GM12878 (cell line): ENCODE measurements around the gene SMIM27. TPM values are rescaled to one million over a fixed set of nuclear protein-coding genes. Genes with fewer than 3 reads are reported as not detected.

Experiments used
- ATAC-seq: fragments of 200-7000 bp; cut with Tn5 transposase; 3 replicates; pipeline ENCODE4 v1.9.1; 2020; ENCODE audit warnings: mild to moderate bottlenecking, moderate library complexity
- BruUV-seq: library from RNA; stranded (reverse); fragments of 400-500 nt; replicated peaks from 2 replicates; lab custom pipeline; 2021; lab: Mats Ljungman, UMichigan
- CTCF ChIA-PET: fragments of 300-600 bp; sonication (Branson Sonifier 250); formaldehyde crosslinking; extraction: SDS; loops from one replicate; lab custom pipeline; 2021; ENCODE audit warnings: inconsistent platforms; lab: Yijun Ruan, JAX
- POLR2A ChIA-PET: fragments of 350-600 bp; formaldehyde crosslinking; extraction: SDS; loops from one replicate; lab custom pipeline; 2021; ENCODE audit warnings: inconsistent platforms; lab: Charles Lee
- RAD21 ChIA-PET: fragments of 300-600 bp; sonication (Branson Sonifier 250); formaldehyde crosslinking; loops from one replicate; lab custom pipeline; 2023; ENCODE audit warnings: antibody characterized with exemption; ENCODE audit not compliant: unreplicated experiment; lab: Charles Lee
- SMC1A ChIA-PET: fragments of 300-600 bp; sonication (Branson Sonifier 250); formaldehyde crosslinking; loops from one replicate; lab custom pipeline; 2023; ENCODE audit not compliant: unreplicated experiment, uncharacterized antibody; lab: Charles Lee
- DNase-seq: peaks from one replicate; pipeline ENCODE4 v3.0.0-alpha.2; 2011; ENCODE audit warnings: low read depth, low spot score
- FAIRE-seq: peaks from 3 replicates; lab custom pipeline; 2011; peaks lifted over from hg19 to GRCh38; lab: Jason Lieb, UNC
- H2AFZ ChIP-seq: 2 replicates; pipeline ENCODE4 v1.6.0; 2011; ENCODE audit warnings: low read depth, low read length, control low read depth; ENCODE audit not compliant: control insufficient read depth
- H3K27ac ChIP-seq: 2 replicates; pipeline ENCODE4 v1.5.1; 2011; ENCODE audit warnings: control low read depth; ENCODE audit not compliant: control insufficient read depth, insufficient read depth
- H3K27me3 ChIP-seq, 2 experiments: replicated peaks in 1 of 2; 2 replicates each; pipeline versions ENCODE4 v1.6.0 to v1.6.1; 2011; ENCODE audit warnings: low read length in 1 of 2; ENCODE audit not compliant: control insufficient read depth in 2 of 2, insufficient read depth in 2 of 2
- H3K36me3 ChIP-seq, 2 experiments: 2 replicates each; pipeline ENCODE4 v1.5.1; 2011; ENCODE audit warnings: low read length in 1 of 2; ENCODE audit not compliant: control insufficient read depth in 2 of 2, insufficient read depth in 2 of 2
- H3K4me1 ChIP-seq: 2 replicates; pipeline ENCODE4 v1.6.1; 2011; ENCODE audit warnings: mild to moderate bottlenecking, low read length, moderate library complexity, mixed read lengths; ENCODE audit not compliant: control insufficient read depth, insufficient read depth
- H3K4me2 ChIP-seq: 2 replicates; pipeline ENCODE4 v1.6.0; 2011; ENCODE audit warnings: control low read depth; ENCODE audit not compliant: control insufficient read depth, insufficient read depth
- H3K4me3 ChIP-seq: fragments of 200-600 bp; sonication (generic); 2 replicates; pipeline ENCODE4 v1.5.1; 2016
- H3K79me2 ChIP-seq: 2 replicates; pipeline ENCODE4 v1.6.0; 2011; ENCODE audit warnings: low read length; ENCODE audit not compliant: control insufficient read depth, insufficient read depth
- H3K9ac ChIP-seq: 2 replicates; pipeline ENCODE4 v1.8.0; 2011; ENCODE audit warnings: low read length, control low read depth, mixed read lengths; ENCODE audit not compliant: control insufficient read depth, insufficient read depth
- H3K9me3 ChIP-seq: replicated peaks from 3 replicates; pipeline ENCODE4 v1.5.1; 2011; ENCODE audit warnings: mild to moderate bottlenecking, low read length; ENCODE audit not compliant: control insufficient read depth, insufficient read depth
- H4K20me1 ChIP-seq: 2 replicates; pipeline ENCODE4 v1.6.0; 2011; ENCODE audit not compliant: control insufficient read depth, insufficient read depth
- ATF2 ChIP-seq: IDR thresholded peaks from 2 replicates; pipeline ENCODE4 v1.6.1; 2012; ENCODE audit warnings: low read length, inconsistent platforms
- CEBPZ ChIP-seq: fragments of 150-350 bp; IDR thresholded peaks from 2 replicates; pipeline ENCODE4 v1.6.1; 2016; ENCODE audit warnings: low read depth, low read length
- ELK1 ChIP-seq: IDR thresholded peaks from 2 replicates; pipeline ENCODE4 v1.6.1; 2012; ENCODE audit warnings: low read depth, low read length, improper control_type of control experiment
- LARP7 ChIP-seq: fragments of 450-650 bp; IDR thresholded peaks from 2 replicates; pipeline ENCODE4 v1.6.1; 2017; ENCODE audit warnings: mild to moderate bottlenecking
- MTA3 ChIP-seq: IDR thresholded peaks from 2 replicates; pipeline ENCODE4 v1.6.1; 2012; ENCODE audit warnings: low read length, inconsistent platforms, borderline replicate concordance
- MYB ChIP-seq: fragments of 150-350 bp; IDR thresholded peaks from 2 replicates; pipeline ENCODE4 v1.6.1; 2014; ENCODE audit warnings: mild to moderate bottlenecking, low read depth, low read length, borderline replicate concordance
- NFIC ChIP-seq: IDR thresholded peaks from 2 replicates; pipeline ENCODE4 v1.6.1; 2012; ENCODE audit warnings: low read depth, mild to moderate bottlenecking, inconsistent platforms, low read length, moderate library complexity
- NFYB ChIP-seq: IDR thresholded peaks from 2 replicates; pipeline ENCODE4 v1.6.1; 2011; ENCODE audit warnings: low read depth, mild to moderate bottlenecking, low read length, improper control_type of control experiment, moderate library complexity; ENCODE audit not compliant: insufficient read depth
- NRF1 ChIP-seq: conservative IDR thresholded peaks from 2 replicates; pipeline ENCODE4 v1.6.1; 2011; ENCODE audit warnings: mild to moderate bottlenecking, low read depth, low read length, improper control_type of control experiment
- SIX5 ChIP-seq: IDR thresholded peaks from 2 replicates; pipeline ENCODE4 v1.6.1; 2011; ENCODE audit warnings: mild to moderate bottlenecking, low read depth, low read length, moderate library complexity; ENCODE audit not compliant: severe bottlenecking
- YBX1 ChIP-seq: fragments of 450-650 bp; IDR thresholded peaks from 2 replicates; pipeline ENCODE4 v1.6.1; 2016; ENCODE audit warnings: antibody characterized with exemption
- YY1 ChIP-seq: IDR thresholded peaks from 2 replicates; pipeline ENCODE4 v1.6.1; 2011; ENCODE audit warnings: low read depth, mild to moderate bottlenecking, low read length
- WGBS: methylation state at CpG from one replicate; pipeline ENCODE4 v1.1.6; 2016; ENCODE audit warnings: low lambda C conversion rate; ENCODE audit not compliant: insufficient replicate concordance, insufficient coverage; ENCODE audit errors: missing lambda C conversion rate; 5-methylcytosine and 5-hydroxymethylcytosine counted together
- in situ Hi-C: fragments of 300-500 bp; cut with MboI; formaldehyde crosslinking; loops from 9 replicates; pipeline ENCODE4 v1.14.3; 2018; ENCODE audit warnings: mixed read lengths
- intact Hi-C: fragments of 100-400 bp; cut with micrococcal nuclease; formaldehyde crosslinking; loops from one replicate; pipeline ENCODE4 v1.14.2; 2022; ENCODE audit not compliant: unreplicated experiment
- polyA plus RNA-seq, 11 experiments: library from polyadenylated mRNA; depleted of rRNA in 4 of 11; unstranded in 6 of 11; stranded (reverse) in 5 of 11; fragments of >200 nt; fragmentation: Nextera tagmentation in 4 of 11; fragmentation: Illumina TruSeq in 1 of 11; extraction: Ambion mirVana in 4 of 11; extraction: Trizol in 1 of 11; gene quantifications; 1 replicate in 1 of 11; 2 replicates in 10 of 11; pipeline versions ENCODE4 v1.2.1 to v1.2.3, GENCODE V29; 2011 to 2016; ENCODE audit warnings: inconsistent platforms in 2 of 11, missing spikeins in 2 of 11, low read depth in 1 of 11
- total RNA-seq, 4 experiments: library from RNA; depleted of rRNA in 3 of 4; stranded (reverse); fragments of >200 nt in 3 of 4; fragmentation: Illumina TruSeq in 1 of 4; extraction: Trizol in 1 of 4; gene quantifications; 2 replicates each; pipeline versions ENCODE4 v1.2.1 to v1.2.3, GENCODE V29; 2013 to 2021

Gene SMIM27
- total and polyA plus RNA-seq, 10 of the 15 experiments (the other 5 are each of a cell fraction or from before 2014, with no cell fraction given) = 12.2 to 47.3 (median 26.5) TPM

- Histone ChIP-seq H3K36me3 (peaks cover 0 to 5% of the 10 kb centered on the region in 2 experiments; a peak in 1 of 4 replicates), H3K4me1 (no peaks in the 10 kb centered on the region), H3K27ac (no peak overlapping the region), H4K20me1 (no peaks in the 10 kb centered on the region), H3K9me3 (no peaks in the 10 kb centered on the region; the same call in 2 of the 3 replicates), H3K27me3 (no peaks in the 10 kb centered on the region), H3K79me2 (no peaks in the 10 kb centered on the region), H3K4me3 (no peak overlapping the region), H3K9ac (no peak overlapping the region), H3K4me2 (no peak overlapping the region), H2AFZ (no peak overlapping the region)
- TF ChIP-seq NFIC (no peak), MYB (no peak), NRF1 (no peak)
- 25% methylated on average over 4 of the region's 4 CpGs for WGBS
- RAD21 ChIA-PET = no interaction called here
- intact Hi-C loops (no loop called here), in situ Hi-C loops (no loop called here)
- ATAC-seq (no peak), FAIRE-seq (no peak), DNase-seq (no peak)
- CTCF ChIA-PET = interaction anchor here (0.6 to 1.3 kb wide), 2 partner anchors 78 to 123 kb away, joined by 3 to 4 read pairs; no protein-coding TSS in a partner anchor
- BruUV-seq = no TSS peak
- POLR2A ChIA-PET = no interaction called here
- SMC1A ChIA-PET = no interaction called here
Measured at GRCh38 chr9:32502464-32502863, 49.7 kb upstream of the SMIM27 start.

GRCh38 chr9:32503008-32503407 is 49.1 kb upstream of the SMIM27 start:
- no TSS peak for BruUV-seq
- Histone ChIP-seq H3K9ac (no peak overlapping the region), H3K79me2 (no peaks in the 10 kb centered on the region), H2AFZ (no peak overlapping the region), H3K4me2 (no peak overlapping the region), H3K4me3 (no peak overlapping the region), H4K20me1 (no peaks in the 10 kb centered on the region), H3K4me1 (no peaks in the 10 kb centered on the region), H3K27ac (no peak overlapping the region), H3K36me3 (0 out of 4 replicates have a peak, but pooled peaks cover 0 to 2% of the 10 kb centered on the region in 2 experiments), H3K9me3 (no peaks in the 10 kb centered on the region; the same call in 2 of the 3 replicates), H3K27me3 (no peaks in the 10 kb centered on the region)
- ChIA-PET CTCF (interaction anchor here (0.6 to 1.3 kb wide), 2 partner anchors 78 to 124 kb away, joined by 3 to 4 read pairs; no protein-coding TSS in a partner anchor), RAD21 (no interaction called here), POLR2A (no interaction called here), SMC1A (interaction anchor here (1.4 kb wide), 1 partner anchor 10 kb away, joined by 3 read pairs; no protein-coding TSS in a partner anchor)
- in situ Hi-C loops (no loop called here), intact Hi-C loops (no loop called here)
- whole genome bisulfite sequencing = 73% methylated on average over 3 of the region's 3 CpGs
- DNase-seq = no peak
- FAIRE-seq = no peak
- no peak for ATAC-seq
- TF ChIP-seq ELK1 (no peak), CEBPZ (no peak), YBX1 (no peak), NFYB (no peak), YY1 (no peak), MTA3 (no peak), SIX5 (no peak), ATF2 (no peak), LARP7 (no peak)
